HG03139 (cell line): ENCODE measurements around the gene THAP9.
A peak's percentile ranks its signal among the peaks of the same experiment; 100 is the strongest.
"Not testable (repeated sequence)": the region's sequence is repeated elsewhere in the genome, so short reads cannot be mapped to it uniquely, and the experiment has no call there.

ENCODE experiments used
- ATAC-seq: cut with Tn5 transposase; IDR thresholded peaks from one replicate; pipeline ENCODE4 v1.9.1; 2021; ENCODE audit not compliant: unreplicated experiment

THAP9 gene

DNA sequence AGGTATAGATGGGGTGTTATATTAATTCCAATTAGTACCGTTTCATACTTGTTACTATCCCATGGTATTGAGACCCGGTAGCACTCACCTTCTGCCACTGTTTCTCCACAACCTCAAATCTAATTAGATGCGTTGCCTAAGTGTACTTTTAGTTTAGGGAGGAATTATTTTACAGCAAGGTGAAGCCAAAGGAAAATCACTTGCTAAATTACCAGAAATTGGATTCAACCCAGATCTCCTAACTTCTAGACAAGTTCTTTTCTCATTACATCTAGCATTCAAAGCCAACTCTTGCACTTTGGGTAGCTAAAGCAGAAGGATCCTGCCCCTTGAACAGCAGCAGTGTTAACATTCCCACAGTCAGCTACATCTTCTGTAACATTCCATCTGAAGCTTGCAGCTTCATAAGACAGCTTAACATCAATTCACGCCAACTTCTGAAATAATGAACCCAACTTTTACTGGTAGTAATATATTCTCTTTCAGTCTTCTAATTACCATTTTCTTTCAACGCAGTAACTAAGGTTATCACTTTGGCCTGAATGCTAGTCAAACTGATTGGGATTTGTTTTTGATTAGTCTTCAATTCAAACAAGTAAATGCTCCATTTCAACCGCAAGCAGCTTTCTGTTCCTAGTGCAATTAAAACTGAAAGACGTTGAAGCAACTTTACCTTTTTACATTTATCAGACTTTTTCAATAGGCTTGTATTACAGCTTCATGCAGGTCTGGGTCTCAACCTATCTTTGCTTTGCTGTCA lies 8.6 kb upstream of the THAP9 start:
- no peak for ATAC-seq

DNA sequence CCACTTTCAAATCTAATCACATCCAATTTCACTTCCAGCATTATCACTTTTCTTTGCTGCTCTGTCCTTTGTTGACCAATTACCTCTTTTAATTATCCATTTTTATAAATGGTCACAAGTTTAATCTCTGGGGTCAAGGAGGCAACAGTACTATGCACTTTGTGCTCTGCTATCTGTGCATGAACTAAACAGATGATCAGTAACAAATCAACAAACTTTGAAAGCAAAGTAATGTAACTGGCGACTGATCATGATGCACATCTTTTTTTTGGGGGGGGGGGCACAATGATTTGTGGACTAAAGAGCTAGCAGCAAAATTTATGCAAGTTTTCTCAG lies 8.1 kb upstream of the THAP9 start:
- no peak for ATAC-seq

DNA sequence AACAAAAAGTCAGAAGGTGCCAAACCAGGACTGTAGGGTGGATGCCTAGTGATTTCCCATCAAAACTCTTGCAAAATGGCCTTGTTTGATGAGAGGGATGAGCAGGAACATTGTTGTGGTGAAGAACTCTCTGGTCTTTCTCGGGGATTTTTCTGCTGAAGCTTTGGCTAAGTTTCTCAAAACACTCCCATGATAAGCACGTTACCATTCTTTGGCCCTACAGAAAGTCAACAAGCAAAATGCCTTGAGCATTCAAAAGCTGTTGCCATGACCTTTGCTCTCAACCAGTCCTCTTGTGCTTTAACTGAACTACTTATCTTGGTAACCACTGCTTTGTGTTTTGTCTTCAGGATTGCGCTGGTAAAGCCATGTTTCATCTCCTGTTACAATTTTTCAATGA lies 6.6 kb upstream of the THAP9 start:
- no peak for ATAC-seq

DNA sequence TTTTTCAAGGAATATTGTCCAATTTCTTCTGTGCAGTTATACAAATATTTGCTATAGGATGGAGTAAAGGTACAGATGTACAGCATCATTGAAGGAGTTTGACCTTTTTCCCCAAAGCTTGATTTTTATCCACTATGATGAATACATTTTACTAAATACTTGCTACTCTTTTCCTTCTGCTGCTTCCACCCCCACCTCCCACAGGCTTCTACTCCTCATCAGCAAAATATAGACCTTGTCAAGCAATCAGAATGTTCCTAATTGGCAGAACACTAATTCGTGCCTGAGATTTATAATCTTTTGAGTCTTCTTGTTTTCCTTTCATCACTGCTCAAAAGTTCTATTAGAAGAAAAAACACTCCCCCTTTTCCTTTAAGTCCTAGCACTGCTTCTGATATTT lies 3.8 kb upstream of the THAP9 start:
- ATAC-seq: no peak

DNA sequence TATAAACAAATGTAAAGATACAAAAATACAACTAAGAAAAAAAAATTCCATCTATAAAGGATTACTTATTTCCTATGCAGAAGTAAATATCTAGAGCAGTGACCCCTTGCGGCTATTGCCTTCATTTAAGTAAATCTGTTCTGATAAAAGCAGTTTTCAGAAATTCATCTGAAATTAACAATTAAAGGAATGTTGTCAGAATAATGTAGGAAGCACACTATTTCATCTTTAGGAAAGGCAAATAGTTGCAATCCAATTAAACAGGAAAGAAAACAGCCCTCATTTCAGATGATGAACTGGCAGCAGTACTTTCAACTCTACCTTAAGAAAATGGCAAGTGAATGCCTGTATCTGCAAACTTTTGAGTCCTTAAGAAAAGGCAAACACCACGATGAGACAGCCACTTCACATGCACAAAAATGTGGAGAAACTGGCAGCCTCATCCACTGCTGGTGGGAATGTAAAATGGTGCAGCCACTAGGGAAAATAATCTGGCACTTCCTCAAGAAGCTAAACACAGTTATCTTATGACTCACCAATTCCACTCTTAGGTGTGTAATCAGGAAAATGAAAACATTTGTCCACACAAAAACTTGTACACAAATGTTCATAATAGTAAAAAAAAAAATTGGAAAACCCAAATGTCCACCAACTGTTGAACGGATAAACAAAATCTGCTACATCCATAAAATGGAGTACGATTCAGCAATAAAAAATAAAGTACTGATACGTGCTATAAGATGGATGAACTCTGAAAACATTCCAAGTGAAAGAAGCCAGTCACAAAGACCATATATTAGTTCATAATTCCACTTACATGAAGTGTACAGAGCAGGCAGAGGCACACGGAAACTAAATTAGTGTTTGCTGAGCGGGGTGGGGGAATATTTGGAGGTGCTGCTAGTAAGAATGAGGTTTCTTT lies 2.0 kb upstream of the THAP9 start:
- no peak for ATAC-seq

DNA sequence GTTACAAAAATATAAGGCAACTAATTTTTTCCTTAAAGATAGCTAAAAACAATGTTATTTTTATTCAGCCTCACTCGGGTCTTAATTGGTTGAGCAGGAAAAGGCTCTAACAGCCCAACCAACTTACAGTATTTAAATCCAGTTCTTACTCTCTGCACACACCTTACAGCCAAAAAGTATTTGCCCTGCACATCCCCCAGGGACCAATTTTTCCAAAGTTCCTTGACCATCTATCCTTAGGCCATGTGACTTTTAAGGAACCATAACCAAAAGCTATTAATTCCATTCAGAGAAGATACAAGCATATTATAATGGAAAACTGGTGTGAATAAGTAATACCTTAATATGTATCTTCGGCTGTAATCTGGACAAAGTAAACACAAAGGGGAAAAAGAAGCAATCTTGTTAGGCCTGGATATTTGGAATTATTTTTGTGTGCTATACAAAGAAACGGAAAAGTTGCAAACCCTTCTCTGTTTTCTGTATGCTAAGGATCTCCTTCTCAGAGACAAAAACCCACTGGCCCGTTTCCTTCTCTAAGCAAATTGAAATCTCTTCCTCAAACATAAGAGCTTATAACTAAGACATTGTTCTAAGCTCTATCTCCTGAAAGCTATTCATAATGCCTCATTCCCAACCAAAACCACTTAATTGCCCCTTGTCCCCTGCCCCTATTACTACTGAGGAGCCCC lies 1.0 kb upstream of the THAP9 start:
- ATAC-seq: no peak

DNA sequence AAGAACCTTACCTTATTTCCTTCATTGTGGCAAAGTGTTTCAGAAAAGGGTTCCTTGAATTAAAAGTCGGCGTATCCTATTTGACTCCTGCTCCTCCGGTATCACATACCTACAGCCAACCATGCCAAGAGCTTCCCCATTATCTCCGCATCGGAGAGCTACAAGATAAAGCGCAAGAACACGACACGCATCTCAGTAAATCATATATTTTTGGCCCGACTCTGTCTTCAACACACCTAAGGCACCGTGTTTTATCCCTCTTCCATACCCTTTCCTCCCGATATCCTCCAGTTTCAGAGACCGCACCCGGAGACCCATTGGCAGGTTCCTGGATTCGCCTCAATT lies 497 bp upstream of the THAP9 start:
- peak; percentile 1 for ATAC-seq

DNA sequence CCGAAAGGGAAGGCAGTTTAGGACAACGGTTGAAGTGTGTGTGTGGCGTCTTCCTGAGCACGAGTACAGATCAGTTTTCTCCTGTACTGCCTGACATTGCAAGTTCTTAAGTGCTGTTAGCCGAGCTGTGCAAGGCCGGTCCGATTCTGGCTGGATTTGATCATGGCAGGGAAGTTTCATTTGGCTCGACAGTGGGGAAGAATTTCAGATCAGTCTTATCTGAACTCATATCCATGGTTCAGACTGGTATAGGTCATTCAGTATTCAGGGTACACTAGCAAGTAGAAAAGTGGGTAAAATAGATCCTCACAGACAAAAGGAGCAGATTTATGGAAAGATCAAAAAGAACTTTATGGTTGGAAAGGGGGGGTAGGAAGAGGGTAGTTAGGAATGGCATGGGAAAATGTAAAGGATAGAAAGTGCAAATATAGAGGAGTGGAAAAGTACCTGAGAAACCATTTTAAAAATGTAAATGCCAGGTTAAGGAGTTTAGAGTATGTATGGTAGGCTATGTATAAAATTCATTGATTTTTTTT lies 716 bp downstream of the THAP9 start:
- no peak for ATAC-seq

DNA sequence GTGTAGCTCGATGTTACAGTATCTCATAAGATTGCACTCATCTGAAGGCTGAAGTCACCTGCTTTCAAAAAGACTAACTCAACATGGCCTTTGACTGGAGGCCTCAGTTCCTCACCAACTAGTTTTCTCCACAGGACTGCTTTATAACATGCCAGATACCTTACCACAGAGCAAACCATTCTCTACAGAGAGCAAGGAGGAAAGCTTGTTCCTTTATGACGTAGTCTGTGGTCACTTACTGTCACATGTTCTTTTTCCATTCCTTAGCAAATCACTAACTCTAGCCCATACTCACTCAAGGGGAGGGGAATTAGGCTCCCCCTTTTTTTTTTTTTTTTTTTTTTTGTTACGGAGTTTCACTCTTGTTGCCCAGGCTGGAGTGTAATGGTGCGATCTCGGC lies 3.2 kb downstream of the THAP9 start:
- ATAC-seq: no peak

DNA sequence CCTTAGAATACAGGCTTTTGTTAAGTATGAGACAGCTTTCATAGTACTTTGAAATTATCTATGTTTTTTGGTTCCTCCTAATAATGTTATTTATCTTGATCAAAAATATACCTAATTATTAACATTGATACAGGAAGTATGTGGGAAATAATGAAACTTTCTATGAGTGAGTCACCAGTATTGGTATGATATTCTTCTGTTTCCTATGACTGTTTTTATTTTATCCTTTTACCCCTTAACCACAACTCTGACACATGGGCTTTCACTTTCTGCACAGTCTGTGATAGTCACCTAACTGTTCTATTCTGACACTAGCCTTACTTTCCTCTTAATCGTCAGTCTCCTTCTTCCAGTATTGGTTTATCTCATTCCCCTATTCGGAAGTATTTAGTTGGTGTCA lies 4.7 kb downstream of the THAP9 start:
- peak; percentile 44 for ATAC-seq

DNA sequence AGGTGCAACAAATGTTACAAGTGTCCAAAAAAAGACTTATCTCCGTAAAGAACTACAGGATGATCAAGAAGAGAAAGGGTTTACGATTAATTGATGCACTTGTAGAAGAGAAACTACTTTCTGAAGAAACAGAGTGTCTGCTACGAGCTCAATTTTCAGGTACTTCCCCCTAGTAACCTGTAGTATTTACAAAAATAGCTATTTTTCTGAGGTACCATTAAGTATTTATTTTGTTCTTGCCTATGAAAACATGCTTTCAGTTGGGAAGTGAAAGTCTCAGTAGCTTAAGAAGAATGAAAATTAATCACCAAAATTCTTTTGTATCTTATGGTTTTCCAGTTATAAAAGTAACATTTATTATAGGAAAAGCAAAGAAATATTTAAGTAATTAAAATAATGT lies 5.9 kb downstream of the THAP9 start:
- no peak for ATAC-seq

DNA sequence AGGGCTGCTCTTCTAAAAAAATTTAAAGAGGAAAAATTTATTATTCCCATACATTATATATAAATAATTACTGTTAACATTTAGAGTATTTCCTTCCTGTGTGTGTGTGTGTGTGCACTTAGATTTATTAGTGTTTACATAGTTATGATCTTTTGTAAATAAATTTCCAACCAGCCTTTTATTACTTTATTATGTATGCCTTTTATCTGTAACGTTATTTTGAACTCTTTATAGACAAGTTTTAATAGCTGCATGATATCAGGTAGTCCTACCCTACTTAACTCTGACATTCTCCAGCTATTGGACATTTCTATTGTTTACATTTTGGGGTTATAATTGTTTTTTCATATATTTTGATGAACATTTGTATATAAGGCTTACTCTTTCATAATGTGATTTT lies 8.8 kb downstream of the THAP9 start:
- no peak for ATAC-seq

DNA sequence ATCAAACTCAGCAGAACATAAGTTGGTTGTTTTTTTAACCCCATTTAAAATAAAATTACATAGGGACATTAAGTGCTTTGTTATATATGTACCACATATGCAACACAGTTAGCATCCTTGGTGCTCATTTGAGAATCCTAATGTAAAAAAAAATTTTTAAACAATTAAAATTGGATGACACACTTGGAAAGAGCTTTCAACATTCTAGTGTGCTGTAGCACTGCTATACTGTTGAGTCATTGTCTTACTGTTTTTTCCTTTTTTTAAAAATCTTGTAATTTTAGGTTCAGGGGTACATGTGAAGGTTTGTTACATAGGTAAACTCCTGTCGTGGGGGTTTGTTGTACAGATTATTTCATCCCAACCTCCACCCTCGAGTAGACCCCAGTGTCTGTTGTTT lies 12.8 kb downstream of the THAP9 start:
- ATAC-seq: no peak

DNA sequence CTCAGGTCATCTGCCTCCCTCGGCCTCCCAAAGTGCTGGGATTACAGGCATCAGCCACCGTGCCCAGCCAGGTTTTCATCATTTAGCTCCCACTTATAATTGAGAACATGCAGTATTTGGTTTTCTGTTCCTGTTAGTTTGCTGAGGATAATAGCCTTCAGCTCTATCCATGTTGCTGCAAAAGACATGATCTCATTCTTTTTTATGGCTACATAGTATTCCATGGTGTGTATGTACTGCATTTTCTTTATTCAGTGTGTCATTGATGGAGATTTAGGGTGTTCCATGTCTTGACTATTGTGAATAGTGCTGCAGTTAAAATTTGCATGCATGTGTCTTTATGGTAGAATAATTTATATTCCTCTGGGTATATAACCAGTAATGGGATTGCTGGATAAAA lies 13.4 kb downstream of the THAP9 start:
- ATAC-seq: not testable (repeated sequence)

DNA sequence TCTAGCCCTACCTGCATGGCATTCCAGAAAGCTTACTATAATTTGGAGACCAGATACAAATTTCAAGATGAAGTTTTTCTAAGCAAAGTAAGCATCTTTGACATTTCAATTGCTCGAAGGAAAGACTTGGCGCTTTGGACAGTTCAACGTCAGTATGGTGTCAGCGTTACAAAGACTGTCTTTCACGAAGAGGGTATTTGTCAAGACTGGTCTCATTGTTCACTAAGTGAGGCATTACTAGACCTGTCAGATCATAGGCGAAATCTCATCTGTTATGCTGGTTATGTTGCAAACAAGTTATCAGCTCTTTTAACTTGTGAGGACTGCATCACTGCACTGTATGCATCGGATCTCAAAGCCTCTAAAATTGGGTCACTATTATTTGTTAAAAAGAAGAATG lies 17.6 kb downstream of the THAP9 start:
- no peak for ATAC-seq

DNA sequence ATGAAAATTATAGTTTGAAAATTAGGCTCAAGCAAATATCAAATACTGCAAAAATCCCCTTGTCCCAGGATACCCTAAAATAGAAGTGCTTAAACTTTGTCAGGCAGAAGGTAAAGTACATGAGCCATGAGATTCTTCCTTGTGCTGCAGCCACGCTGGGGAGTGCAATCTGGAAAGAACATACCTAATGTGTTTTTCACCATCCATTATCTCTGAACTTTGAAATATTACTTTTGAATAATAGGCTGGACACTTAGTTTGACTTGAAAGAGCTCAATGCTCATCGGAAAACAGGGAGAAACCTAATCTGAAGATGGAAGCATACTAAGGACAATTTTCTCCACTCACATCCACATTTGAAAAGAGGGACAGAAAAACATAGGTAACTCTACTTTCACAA lies 18.9 kb downstream of the THAP9 start:
- ATAC-seq: no peak

DNA sequence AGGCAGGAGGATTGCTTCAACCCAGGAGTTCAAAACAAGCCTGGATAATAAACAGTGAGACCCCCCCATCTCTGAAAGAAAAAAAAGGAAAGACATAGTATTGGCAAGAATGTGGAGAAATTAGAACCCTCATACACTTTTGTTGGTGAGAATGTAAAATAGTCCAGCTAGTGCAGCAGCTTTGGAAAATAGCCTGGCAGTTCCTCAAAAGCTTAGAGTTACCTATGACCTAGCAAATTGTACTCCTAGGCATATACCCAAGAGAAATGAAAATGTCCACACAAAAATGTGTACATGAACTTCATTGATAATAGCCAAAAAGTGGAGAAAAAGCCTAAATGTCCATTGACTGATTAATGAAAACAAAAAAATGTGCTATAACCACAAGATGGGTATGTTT lies 21.3 kb downstream of the THAP9 start:
- ATAC-seq: no peak

DNA sequence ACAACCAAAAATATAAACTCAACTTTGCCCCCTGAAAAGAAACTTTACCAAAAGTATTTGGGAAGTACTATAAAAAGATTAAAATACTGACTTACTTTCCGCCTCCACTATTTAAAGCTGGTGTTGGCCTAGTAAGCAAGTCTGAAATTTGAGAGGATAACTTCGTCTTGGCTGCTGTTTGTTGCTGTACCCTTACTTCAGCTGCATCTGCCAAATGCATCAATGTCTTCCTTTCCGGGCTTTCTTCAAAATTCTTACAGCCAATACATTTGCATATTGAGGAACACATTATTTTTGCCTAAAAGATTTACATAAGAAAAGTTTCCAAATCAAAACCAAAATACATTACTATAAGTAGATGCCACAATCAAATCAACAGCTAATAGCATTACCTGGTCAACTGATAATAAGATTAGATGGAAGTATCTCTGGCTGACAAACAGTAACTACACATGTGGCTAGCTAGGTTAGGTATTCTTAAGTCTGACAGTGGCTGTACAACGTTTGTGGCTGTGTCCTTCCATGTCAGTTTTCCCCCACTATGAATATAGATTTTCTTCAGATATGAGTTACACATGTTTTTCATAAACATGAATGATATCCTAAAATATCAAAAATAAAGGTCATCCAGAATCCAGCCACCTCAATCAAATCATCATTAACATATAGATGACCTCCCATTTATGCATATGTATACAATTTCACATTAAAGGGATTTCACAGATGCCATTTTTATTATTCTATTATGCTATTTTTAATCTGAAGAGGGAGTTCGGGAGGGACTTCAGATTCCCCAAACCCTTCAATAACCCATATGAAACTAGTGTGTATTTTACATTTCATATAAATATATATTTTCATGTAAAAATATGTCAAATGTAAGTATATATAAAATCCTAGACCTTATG lies 30.6 kb downstream of the THAP9 start:
- no peak for ATAC-seq

DNA sequence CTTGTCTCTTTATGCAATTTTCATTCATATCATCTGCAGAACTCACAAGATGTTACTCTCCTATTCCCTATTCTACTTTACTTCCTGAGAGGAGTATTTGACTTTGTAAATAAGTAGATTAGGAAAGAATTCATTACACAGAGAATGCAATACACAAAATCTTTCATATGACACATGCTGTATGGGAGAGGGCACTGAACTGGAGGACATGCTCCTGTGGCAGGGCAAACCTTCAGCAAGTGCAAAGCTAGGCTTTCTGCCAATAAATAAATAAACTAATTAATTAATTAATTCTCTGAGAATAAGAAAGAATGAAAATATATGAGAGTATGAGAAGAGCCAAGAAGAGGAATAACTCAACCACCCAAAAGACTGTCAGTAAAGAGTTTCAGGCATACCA lies 33.9 kb downstream of the THAP9 start:
- ATAC-seq: no peak

DNA sequence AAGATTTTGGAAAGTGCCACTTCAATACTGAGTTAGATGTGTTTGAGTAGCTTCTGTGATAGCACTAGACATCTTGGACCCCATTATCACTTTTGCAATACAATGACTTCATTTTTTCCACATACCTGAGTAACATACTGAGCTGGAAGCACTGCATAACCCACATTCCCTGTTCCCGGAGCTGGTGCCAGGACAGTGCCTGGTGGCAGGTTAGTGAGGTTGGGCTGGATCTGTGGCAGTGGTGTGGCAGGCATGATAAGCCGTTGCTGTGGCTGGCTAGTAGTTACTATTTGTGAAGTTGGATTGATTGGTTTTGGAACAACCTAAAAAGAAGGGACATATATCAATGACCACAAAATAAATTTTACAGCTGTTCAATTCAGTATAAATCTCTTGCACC lies 38.9 kb downstream of the THAP9 start:
- ATAC-seq: no peak

DNA sequence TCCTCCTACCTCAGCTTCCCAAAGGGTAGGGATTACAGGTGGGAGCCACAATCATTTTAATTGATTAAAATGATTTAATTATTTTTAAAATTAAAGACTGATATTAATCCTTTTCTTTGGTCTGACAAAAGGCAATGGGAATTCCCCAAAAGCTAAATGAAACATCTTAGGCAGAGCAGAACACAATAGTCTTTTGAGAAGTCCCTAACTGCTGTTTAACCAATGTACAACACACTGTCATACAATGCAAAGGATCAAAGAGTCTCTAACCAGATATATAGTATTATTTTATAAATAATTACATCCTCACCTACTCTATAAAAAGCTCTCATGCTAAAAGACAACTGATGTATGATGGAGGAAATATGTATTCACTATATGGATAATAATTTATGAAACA lies 47.0 kb downstream of the THAP9 start:
- no peak for ATAC-seq
